NAMALWA (cell line): Measurements from ENCODE around the gene C19orf53.
"Not testable (repeated sequence)": the region's sequence is repeated elsewhere in the genome, so short reads cannot be mapped to it uniquely, and the experiment has no call there.

Experiments
- DNase-seq: peaks from one replicate; pipeline ENCODE4 v3.0.0-alpha.2; 2015; ENCODE audit warnings: low spot score

The C19orf53 gene

DNA sequence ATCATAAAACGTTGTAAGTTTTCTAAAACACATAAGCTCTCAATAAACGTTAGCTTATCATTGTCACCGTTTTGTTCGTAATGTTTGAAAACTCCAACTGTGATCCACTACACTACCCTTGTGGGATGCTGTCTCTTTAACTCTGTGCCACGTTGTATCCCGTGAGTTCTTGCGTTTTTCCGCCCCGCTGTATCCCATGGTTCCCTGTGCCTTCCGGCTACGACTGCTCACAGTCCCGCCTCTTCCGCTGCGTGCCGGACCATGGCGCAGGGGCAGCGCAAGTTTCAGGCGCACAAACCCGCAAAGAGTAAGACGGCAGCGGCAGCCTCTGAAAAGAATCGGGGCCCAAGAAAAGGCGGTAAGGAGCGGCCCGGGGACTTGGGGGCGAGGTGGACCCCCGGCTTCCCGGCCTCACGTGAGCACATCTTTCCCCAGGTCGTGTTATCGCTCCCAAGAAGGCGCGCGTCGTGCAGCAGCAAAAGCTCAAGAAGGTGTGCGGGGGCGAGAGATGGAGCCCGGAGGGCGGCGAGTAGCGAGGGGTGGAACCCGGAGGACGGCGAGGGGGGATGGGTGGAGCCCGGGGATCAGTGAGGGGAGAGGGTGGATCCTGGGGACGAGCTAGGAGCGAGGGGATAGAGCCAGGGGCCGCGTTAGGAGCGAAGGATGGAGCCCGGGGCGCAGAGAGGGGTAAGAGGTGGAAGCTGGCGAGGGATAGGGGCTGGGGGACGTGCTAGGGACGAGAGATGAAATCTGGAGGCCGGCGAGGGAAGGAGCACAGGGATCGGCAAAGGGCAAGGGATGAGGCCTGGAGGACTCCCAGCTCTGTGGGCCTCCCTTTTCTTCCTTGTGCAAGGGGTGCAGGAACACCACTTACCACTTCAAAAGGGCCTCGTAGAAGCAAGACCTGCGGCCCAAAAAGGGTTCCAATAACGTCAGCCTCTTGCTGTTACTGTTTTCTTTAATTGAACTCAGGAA, at the start of gene C19orf53:
Gene C19orf53 (plus strand): TSS at position 240 of the 975 bp plus-strand sequence. CDS start 22 bp downstream, at position 262.
- DNase-seq: peak; percentile 95

DNA sequence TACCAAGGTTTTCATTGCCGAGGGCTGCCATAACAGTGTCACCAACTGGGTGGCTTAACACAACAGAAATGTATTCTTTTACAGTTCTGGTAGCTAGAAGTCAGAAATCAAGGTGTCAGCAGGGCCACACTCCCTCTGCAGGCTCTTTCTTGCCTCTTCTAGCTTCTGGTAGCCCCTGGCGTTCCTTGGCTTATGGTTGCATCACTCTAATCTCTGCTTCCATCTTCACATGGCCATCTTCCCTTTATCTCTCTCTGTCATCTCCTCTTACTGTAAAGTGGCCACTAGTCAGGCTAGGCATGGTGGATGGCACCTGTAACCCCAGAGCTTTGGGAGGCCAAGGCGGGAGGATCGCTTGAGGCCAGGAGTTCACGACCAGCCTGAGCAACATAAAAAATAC, 47.9 kb upstream of the C19orf53 start:
- no peak for DNase-seq

DNA sequence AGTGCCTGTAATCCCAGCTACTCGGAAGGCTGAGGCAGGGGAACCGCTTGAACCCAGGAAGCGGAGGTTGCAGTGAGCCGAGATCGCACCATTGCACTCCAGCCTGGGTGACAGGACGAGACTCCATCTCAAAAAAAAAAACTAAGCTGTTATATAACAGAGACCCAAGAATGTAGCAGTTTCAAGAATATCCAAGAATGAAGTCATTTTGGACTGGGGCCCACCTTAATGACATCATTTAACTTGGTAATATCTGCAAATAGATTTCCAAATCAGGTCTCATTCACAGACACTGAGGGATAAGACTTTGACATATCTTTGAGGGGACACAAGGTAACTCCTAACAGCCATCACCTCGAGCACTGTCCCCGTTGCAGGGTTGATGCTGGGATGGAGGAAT, 46.5 kb upstream of the C19orf53 start:
- no peak for DNase-seq

DNA sequence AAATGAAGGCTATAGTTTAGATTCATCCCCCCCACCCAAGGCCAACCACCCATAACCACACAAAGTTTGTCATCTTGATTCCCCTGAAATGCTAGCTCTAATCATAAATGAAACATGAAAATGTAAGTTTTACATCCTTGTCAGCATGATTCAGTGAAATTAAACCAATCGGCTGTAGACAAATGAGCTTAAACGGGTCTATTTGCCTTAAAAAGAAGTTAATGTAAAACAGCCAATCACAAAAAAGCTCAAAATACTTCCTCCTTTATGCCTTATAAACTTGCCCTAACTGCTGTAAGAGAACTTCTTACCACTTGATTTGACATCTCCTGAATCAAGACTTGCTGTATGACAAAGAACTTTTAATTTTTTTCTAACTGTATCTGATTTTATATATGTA, 44.4 kb upstream of the C19orf53 start:
- peak; percentile 20 for DNase-seq

DNA sequence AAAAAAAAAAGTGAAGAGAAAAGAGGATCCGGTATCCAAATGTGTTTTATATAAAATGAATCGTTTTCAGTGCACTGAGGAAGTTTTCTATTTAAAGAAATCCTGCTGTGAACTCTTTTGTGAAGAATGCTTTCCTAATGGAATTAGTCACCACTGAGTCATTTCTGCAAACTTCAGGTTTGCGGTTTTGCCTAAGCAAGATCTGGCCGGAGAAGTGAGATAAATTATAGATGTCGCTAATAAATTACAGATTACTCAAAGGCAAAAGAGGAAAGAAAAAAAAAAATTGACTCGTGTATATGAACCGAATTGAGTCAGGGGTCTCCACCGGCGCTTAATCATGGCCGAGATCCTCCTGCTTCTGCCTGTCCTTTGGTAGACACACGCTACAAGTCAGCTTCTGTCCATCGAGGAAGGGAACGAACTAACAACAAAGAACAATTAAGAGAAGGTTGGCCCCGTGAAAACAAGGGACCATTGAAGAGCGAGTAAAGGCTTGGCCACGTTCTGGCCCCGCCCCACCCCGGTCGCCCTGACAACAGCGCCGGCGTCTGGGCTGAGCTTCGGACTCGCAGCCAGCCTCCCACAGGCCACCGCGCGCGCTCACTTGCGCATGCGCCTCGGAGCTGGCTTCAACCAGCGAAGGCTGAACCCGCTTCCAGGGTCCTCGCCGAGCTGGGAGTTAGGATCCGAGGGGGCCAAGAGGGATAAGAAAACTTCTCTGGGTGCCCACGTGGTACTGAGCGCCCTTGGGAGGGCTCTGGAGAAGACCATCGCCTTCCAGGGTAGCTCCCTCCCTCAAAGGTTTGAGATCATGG, 42.9 kb upstream of the C19orf53 start:
- DNase-seq: peak; percentile 95

DNA sequence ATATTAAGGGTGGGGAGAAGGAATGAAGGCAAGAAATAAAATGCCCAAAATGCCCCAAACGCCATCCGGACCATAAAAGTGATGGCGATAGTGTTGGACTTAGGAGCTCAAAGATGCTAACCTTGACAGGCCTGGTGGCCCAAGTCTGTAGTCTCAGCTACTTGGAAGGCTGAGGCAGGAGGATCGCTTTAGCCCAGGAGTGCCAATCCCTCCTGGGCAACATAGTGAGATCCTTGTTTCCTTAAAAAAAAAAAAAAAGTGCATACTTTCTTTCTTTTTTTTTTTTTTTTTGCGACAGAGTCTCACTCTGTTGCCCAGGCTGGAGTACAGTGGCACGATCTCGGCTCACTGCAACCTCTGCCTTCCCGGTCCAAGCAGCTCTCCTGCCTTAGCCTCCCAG, 41.9 kb upstream of the C19orf53 start:
- no peak for DNase-seq

DNA sequence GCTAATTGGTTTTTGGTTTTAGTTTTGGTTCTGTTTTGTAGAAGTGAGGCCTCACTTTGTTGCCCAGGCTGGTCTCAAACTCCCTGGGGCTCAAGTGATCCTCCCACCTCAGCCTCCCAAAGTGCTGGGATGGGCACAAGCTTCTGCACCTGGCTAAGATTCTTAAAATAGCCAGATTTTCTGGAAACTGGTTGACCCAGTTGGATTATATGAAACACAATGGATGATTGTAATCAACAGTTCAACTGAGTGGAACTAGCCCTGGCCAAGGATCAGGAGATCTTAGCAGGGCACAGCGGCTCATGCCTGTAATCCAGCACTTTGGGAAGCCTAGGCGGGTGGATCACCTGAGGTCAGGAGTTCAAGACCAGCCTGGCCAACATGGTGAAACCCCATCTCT, 39.5 kb upstream of the C19orf53 start:
- no peak for DNase-seq

DNA sequence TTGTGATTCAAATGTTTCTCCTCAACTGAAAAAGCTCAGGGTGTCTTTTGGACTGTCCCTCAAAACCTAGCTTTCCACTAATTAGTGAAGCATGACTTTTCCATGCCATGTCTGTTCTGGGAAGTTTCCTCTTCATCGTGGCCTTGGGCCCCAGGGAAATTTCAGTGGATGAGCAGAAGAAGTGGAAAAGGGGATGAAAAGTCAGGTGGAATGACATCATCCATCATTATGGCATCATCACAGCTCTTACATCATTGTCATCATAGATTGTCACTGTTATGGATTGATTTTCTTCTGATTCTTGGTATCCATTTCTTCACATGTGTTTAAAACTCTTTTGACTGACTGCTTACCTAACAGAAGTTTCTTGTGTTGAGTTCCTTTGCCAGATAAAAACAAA, 36.2 kb upstream of the C19orf53 start:
- DNase-seq: no peak

DNA sequence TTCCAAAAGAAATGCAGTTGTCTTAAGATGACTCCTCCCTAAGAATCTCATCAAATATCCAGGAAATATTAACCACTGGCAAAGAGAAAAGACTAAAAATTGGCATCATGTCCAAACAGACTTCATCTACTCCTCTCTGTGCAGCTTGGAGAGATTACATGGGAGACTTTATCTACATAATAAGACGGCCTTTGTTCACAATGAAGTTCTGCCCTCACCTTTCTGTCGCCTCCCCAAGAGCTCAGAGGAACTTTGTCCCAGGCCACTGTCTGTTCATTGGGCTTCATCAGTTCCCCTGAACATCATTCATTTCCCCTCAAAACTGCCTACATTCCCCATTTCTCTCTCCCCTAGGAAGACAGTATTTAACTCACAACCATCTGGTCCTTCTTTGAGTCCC, 32.4 kb upstream of the C19orf53 start:
- no peak for DNase-seq

DNA sequence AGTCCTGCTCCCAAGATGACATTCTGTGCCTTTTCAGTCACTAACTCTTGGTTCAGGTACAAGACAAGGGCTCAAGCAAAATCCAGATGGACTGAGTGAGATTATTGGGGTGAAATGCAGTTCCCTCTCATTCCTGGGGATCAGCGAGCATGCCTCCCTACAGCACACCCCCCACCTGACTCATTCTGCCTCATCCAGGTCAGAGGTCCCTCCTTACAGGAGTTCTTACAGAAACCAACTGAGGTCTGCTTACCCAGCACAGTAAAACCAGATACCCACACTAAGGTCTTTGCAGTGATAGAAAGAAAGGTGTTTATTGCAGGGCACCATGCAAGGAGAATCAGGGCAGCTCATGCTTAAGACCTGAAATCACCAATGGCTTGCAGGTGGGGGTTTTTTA, 31.5 kb upstream of the C19orf53 start:
- DNase-seq: no peak

DNA sequence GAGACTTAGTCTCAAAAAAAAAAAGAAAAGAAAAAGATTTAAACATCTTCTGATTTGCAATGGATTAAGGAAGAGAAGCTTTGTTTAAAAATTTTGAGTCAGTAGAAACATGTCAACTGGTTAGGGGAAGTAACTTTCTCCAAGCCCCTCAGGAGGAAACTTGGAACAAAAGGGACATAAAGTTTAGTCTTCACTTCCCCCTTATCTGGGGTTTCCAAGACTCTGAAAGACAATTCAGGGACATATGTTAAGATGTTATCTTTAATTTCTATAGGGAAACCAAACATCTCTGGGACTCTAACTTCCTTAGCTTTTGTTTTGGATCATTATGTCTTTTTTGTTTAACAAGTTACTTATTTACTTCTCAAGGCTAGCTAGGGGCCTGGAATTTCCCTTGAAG, 30.1 kb upstream of the C19orf53 start:
- no peak for DNase-seq

DNA sequence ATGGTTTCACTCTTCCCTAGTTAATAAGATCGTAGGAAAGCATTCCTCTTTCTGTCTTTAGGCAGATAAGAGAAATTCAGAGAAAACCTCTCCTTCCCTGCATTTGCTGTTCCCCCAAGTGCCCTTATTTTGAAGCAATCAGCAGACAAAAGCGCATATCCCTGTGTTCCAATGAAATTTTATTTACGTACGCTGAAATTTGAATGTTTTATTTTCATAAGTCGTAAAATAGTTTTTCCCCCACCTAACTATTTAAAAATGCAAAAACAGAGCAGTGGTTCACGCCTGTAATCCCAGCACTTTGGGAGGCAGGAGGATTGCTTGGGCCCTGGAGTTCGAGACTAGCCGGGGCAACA, 27.2 kb upstream of the C19orf53 start:
- no peak for DNase-seq

DNA sequence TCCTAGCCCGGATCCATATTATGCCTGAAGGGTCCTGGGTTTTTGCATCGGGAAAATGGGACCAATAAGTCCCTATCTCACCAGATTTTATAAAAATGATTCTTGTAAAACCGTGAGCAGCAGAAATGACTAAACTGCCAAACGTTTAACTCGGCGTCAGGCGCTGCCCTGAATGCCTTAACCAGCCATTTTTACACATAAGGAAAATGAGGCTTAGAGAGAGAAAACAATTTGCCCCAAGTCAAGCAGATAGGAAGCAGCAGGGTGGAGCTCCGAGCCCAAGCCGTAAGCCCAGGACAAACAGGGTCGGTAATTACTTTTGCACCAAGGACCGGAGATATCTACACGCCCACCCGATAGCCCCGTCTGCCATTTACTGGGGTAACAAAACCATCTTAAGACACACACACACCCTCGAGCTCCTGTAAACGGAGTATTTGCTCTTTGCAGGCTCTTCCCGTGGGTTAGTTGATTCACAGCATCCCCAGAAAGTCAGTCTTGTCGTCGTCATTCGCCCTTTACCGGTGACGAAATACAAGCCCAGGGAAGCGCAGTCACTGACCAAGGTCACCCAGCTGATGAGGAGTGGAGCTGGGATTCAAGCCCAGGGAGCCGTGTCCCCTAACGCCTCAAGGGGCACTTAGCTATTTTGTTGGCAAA, 26.0 kb upstream of the C19orf53 start:
- no peak for DNase-seq

DNA sequence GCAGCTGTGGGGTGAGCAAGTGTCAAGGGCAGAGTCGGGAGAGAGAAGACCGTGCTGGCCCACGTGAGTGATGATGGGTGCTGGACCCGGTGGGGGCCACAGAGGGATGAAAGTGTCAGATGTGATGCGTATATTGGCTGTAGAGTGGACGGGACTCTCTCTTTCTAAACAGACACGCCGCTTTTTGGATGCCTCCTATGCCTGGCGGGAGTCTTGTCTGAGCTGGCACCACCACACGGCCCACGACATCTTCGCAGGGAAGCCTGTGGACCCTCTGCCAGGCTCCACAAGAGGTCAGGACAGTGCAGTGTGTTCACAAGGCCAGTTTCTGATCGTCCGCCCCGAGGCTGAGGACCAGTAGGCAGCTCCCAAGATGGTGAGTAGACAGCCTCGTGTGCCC, 22.8 kb upstream of the C19orf53 start:
- no peak for DNase-seq

DNA sequence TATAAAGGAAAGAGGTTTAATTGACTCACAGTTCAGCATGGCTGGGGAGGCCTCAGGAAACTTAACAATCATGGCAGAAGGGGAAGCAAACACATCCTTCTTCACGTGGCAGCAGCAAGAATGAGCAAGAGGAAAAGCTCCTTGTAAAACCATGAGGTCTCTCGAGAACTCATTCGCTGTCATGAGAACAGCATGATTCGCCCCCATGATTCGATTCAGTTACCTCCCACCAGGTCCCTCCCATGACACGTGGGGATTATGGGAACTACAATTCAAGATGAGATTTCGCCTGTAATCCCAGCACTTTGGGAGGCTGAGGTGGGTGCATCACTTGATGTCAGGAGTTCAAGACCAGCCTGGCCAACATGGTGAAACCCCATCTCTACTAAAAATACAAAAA, 20.6 kb upstream of the C19orf53 start:
- DNase-seq: not testable (repeated sequence)

DNA sequence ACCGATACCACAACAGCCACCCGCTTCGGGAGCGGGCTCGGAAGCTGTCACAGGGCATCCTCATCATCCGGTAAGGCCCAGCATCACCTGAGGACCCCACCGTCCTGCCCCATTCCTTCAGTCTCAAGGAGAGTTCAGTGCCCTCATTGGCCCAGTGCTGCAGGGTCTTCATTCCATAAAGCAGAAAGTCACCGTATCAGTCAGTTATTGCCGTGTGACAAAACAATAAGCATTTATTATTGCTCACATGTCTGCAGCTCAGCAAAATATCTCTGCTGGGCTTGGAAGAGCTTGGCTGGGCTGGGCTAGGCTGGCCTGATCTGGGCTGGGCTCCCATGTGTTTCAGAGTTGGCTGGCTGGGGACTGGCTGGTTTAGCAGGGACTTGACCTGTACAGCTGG, 18.0 kb upstream of the C19orf53 start:
- no peak for DNase-seq

DNA sequence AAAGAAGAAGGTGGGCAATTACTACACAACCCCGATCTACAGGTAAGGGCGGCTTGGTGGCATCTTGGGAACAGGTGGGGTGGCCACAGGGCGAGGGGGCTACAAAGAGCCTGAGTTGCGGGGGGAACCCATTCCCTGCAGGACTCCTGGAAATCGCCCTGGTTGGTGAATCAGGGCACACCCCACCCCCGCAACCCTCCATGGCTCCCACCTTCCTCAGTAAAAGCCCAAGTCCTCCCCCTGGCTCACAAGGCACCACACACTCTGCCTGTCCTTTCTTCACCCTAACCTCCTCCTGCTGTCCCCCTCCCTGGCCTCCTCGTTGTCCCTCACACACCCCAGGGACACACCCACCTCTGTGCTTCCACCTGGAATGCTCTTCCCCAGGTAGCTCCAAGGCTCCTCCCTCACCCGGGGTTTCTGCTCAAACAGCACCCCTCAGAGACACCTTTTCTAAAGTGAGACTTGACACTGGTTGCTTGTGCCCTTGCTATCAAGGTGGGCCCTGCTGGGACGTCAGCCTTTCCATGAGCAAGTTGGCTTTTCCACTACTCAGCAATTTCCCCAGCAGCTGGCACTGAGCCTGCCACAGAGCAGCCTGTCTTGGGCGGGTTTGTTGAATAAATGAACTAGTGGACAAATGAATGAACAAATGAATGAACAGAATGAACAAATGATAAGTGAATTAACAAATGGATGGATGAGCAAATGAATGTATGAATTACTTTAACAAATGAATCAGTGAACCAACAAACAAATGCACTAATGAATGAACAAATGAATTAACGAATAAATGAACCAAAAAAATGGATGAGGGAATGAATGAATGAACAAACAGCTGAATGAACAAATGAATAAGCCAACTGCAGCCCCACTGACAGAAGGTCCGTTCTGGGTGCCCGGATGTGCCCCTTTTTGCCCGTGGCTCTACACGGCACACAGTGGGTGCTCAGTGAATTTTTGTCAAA, 16.2 kb upstream of the C19orf53 start:
- no peak for DNase-seq

DNA sequence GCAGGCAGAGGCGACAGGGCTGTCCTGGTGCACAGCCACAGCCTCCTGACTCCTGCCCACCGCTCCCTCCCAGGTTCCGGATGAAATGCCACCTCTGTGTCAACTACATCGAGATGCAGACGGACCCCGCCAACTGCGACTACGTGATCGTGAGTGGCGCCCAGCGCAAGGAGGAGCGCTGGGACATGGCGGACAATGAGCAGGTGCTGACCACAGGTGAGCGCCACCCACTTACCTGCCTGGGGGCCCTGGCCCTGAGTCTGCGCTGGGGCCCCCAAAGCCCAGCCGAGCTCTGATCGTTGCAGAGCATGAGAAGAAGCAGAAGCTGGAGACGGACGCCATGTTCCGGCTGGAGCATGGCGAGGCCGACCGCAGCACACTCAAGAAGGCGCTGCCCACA, 15.5 kb upstream of the C19orf53 start:
- DNase-seq: no peak

DNA sequence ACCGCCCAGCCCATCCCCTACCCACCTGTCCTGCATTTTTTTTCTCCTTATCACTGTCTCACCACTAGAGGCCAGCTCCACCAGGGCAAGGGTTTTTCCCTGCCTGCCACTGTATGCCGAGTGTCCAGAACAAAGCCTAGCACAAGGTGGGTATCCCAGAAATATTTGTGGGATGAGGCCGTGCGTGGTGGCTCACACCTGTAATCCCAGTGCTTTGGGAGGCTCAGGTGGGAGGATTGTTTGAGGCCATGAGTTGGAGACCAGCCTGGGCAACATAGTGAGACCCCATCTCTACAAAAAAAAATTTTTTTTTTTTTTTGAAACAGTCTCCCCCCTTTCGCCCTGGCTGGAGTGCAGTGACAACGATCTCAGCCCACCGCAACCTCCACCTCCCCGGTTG, 12.8 kb upstream of the C19orf53 start:
- no peak for DNase-seq

DNA sequence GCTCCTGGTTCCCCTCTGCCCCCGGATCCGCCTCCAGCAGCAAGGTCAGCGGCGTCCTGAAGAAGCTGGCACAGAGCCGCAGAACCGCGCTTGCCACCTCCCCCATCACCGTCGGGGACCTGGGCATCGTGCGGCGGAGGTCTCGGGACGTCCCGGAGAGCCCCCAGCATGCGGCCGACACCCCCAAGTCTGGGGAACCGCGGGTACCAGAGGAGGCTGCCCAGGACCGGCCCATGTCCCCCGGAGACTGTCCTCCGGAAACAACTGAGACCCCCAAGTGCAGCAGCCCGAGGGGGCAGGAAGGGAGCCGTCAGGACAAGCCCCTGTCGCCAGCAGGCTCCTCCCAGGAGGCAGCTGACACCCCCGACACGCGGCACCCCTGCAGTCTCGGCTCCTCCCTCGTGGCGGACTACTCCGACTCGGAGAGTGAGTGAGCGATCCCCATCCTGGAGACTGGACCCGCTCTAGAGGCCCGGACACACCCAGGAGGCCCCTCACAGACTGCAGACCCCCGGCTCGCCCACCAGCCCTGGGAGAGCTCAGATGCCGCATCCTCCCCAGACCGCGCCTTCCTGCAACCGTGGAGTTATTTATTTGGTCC, 11.5 kb upstream of the C19orf53 start:
- no peak for DNase-seq

DNA sequence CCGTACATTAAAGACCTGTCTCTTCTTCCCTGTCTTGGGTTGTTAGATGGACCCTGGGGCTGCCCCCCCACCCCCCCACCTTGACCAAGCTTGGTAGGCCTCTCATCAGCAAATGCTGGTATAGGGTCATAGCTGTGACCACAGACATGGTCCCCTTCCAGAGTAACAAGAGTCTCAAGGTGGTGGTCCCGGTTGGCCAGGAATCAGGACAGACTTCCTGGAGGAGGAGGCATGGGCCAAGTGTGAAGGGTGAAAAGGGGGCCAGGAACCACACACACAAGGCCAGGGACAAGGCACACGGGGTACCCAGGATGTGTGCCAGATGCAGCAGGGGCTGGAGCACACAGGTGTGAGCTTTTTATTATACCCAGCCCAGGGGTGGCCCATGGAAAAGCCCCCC, 11.0 kb upstream of the C19orf53 start:
- DNase-seq: no peak
